GM23248 (cell line): ENCODE measurements around the gene MMP2. TPM values are rescaled to one million over a fixed set of nuclear protein-coding genes. Genes with fewer than 3 reads are reported as not detected.

Source experiments
- DNase-seq: peaks from one replicate; pipeline ENCODE4 v3.0.0-alpha.2; 2015
- H2AFZ ChIP-seq: fragments of 200-600 bp; sonication (generic); 2 replicates; pipeline ENCODE4 v1.6.1; 2016; ENCODE audit warnings: antibody characterized with exemption
- H3F3A ChIP-seq: fragments of 200-600 bp; sonication (generic); 2 replicates; pipeline ENCODE4 v1.6.1; 2016; ENCODE audit warnings: mild to moderate bottlenecking, antibody characterized with exemption, mixed run types; ENCODE audit not compliant: insufficient read depth
- H3K27ac ChIP-seq: fragments of 200-600 bp; sonication (generic); 2 replicates; pipeline ENCODE4 v1.5.1; 2016; ENCODE audit warnings: mild to moderate bottlenecking
- H3K27me3 ChIP-seq: fragments of 200-600 bp; sonication (generic); replicated peaks from 2 replicates; pipeline ENCODE4 v1.6.1; 2016; ENCODE audit warnings: mild to moderate bottlenecking; ENCODE audit not compliant: insufficient read depth
- H3K36me3 ChIP-seq: fragments of 200-600 bp; sonication (generic); 2 replicates; pipeline ENCODE4 v1.6.1; 2016; ENCODE audit warnings: low read depth, mild to moderate bottlenecking
- H3K4me1 ChIP-seq: fragments of 200-600 bp; sonication (generic); 2 replicates; pipeline ENCODE4 v1.6.1; 2016; ENCODE audit warnings: mild to moderate bottlenecking; ENCODE audit not compliant: insufficient read depth
- H3K4me2 ChIP-seq: fragments of 200-600 bp; sonication (generic); one replicate; pipeline ENCODE4 v1.6.1; 2016; ENCODE audit warnings: mild to moderate bottlenecking; ENCODE audit not compliant: unreplicated experiment
- H3K4me3 ChIP-seq: fragments of 200-600 bp; sonication (generic); 2 replicates; pipeline ENCODE4 v1.5.1; 2016; ENCODE audit warnings: mild to moderate bottlenecking
- H3K79me2 ChIP-seq: fragments of 200-600 bp; sonication (generic); 2 replicates; pipeline ENCODE4 v1.6.1; 2016; ENCODE audit warnings: mild to moderate bottlenecking; ENCODE audit not compliant: insufficient read depth
- H3K9ac ChIP-seq: fragments of 200-600 bp; sonication (generic); 2 replicates; pipeline ENCODE4 v1.6.1; 2016; ENCODE audit warnings: mild to moderate bottlenecking
- H3K9me2 ChIP-seq: fragments of 200-600 bp; sonication (generic); 2 replicates; pipeline ENCODE4 v1.6.1; 2016; ENCODE audit warnings: mixed run types, mild to moderate bottlenecking, moderate library complexity; ENCODE audit not compliant: insufficient read depth
- H3K9me3 ChIP-seq: fragments of 200-600 bp; sonication (generic); one replicate; pipeline ENCODE4 v1.6.1; 2017; ENCODE audit warnings: low read depth
- H4K20me1 ChIP-seq: fragments of 200-600 bp; sonication (generic); 2 replicates; pipeline ENCODE4 v1.6.0; 2016; ENCODE audit not compliant: insufficient read depth
- EZH2 ChIP-seq: fragments of 200-600 bp; sonication (generic); IDR thresholded peaks from 2 replicates; pipeline ENCODE4 v1.6.1; 2018; ENCODE audit warnings: antibody characterized with exemption, mild to moderate bottlenecking; ENCODE audit not compliant: insufficient read depth, poor library complexity, severe bottlenecking
- EZH2phosphoT487 ChIP-seq: fragments of 200-600 bp; sonication (generic); IDR thresholded peaks from 2 replicates; pipeline ENCODE4 v1.6.1; 2018; ENCODE audit warnings: antibody characterized with exemption, moderate library complexity, mild to moderate bottlenecking, low read depth; ENCODE audit not compliant: insufficient read depth
- WGBS, 2 experiments: methylation state at CpG; one replicate each; pipeline ENCODE4 v1.1.6; 2015 to 2017; ENCODE audit warnings: low lambda C conversion rate in 2 of 2, low coverage in 1 of 2; ENCODE audit errors: missing lambda C conversion rate in 2 of 2; 5-methylcytosine and 5-hydroxymethylcytosine counted together
- in situ Hi-C: fragments of 300-500 bp; cut with MboI; formaldehyde crosslinking; loops from 2 replicates; pipeline ENCODE4 v1.15.0; 2020
- polyA plus RNA-seq: library from polyadenylated mRNA; unstranded; fragments of >200 nt; fragmentation: Nextera tagmentation; extraction: Ambion mirVana; gene quantifications from 2 replicates; pipeline ENCODE4 v1.2.1, GENCODE V29; 2016
- total RNA-seq: library from RNA; depleted of rRNA; stranded (reverse); fragments of >200 nt; shearing (Covaris generic); gene quantifications from 2 replicates; pipeline ENCODE4 v1.2.3, GENCODE V29; 2014

The MMP2 gene
- total and polyA plus RNA-seq, 2 experiments from 2014 or later, result 1,299 to 1,484 TPM

DNA sequence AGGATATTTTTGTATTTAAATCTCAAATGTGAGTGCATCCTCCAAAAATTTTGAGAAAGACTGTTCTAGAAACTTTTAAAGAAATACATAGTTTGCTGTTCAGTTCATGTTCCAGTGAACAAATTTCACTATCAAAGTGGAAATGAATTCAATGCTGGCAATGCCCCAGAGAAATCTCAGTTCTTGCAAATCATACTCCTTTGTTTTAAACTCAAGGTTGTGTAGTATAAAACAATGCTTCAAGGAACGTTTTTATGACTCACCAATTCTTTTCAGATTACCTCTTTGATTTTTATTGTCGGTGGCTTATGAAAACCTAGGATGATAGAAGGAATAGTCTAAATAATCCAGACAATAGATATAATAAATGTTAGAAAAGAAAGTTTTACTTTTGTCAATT, 47.4 kb downstream of the MMP2 start:
- no peaks in the 10 kb centered on the region for H4K20me1 ChIP-seq
- H3K4me2 ChIP-seq, result no peak overlapping the region
- no peak overlapping the region for H3K27ac ChIP-seq
- WGBS, 2 experiments, result 61 to 69% methylated on average over 2 of the region's 2 CpGs
- no peak overlapping the region for H3K9ac ChIP-seq
- H3K79me2 ChIP-seq, result no peaks in the 10 kb centered on the region
- H3K36me3 ChIP-seq, result no peaks in the 10 kb centered on the region; the same call in 1 of the 2 replicates
- no peaks in the 10 kb centered on the region for H3K9me2 ChIP-seq
- no peaks in the 10 kb centered on the region for H3K9me3 ChIP-seq
- peaks cover 7% of the 10 kb centered on the region; the same call in 1 of the 2 replicates for H3F3A ChIP-seq
- TF ChIP-seq EZH2 (no peak), EZH2phosphoT487 (no peak)
- no peaks in the 10 kb centered on the region for H3K27me3 ChIP-seq
- H3K4me3 ChIP-seq, result no peak overlapping the region
- no peaks in the 10 kb centered on the region for H3K4me1 ChIP-seq
- no peak overlapping the region for H2AFZ ChIP-seq
- peak; percentile 26 for DNase-seq
- in situ Hi-C loops, result no loop called here

DNA sequence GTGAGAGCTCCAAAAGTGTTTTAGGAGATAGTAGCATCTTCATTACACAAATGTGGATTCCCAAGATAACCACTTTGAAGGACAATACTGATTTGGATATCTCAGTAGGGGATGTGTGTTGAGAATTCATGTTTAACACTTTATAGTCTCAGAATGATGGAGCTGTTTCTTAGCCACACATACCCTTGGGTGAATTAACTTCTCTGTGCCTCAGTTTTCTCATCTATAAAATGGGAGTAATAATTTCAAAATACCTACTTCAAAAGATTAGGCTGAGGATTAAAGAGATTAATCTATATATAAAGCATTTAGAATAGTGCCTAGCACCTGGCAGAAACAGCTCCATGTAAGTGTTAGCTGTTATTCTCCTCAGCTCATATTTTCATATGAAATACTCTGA, 48.9 kb downstream of the MMP2 start:
- Histone ChIP-seq H3K9me3 (no peaks in the 10 kb centered on the region), H3K4me1 (peaks cover 5% of the 10 kb centered on the region; the same call in 1 of the 2 replicates), H3K9ac (no peak overlapping the region), H3K36me3 (no peaks in the 10 kb centered on the region; the same call in 1 of the 2 replicates), H4K20me1 (no peaks in the 10 kb centered on the region), H3K4me2 (no peak overlapping the region), H3K79me2 (no peaks in the 10 kb centered on the region), H2AFZ (no peak overlapping the region), H3K27me3 (no peaks in the 10 kb centered on the region), H3K4me3 (no peak overlapping the region), H3K27ac (no peak overlapping the region), H3K9me2 (no peaks in the 10 kb centered on the region), H3F3A (peaks cover 6% of the 10 kb centered on the region; the same call in 1 of the 2 replicates)
- no peak for DNase-seq
- in situ Hi-C loops, result no loop called here
- no peak for TF ChIP-seq EZH2
- no peak for TF ChIP-seq EZH2phosphoT487

DNA sequence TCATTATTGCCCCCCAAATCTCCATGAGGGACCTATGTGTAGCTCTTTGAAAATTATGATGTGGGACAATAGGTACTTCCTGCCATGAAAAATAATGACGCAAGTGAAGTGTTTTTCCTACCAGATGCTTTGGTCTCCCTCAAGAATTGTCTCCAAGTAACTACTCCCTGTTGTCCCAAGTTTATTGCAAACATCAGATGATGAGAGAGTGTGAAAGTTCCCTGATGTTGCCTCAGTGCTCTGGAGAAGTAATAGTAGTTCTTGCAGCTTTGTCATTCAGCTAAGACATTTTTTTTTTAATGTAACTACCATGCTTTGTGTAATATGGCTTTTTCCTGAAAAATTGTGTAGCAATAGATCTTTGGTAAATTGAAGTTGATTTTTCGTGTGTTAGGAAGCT, 50.0 kb downstream of the MMP2 start:
- Histone ChIP-seq H3K27me3 (no peaks in the 10 kb centered on the region), H4K20me1 (no peaks in the 10 kb centered on the region), H3K4me2 (no peak overlapping the region), H3K9me3 (no peaks in the 10 kb centered on the region), H3K4me3 (no peak overlapping the region), H2AFZ (no peak overlapping the region), H3K9ac (no peak overlapping the region), H3K27ac (no peak overlapping the region), H3F3A (peaks cover 6% of the 10 kb centered on the region; the same call in 1 of the 2 replicates), H3K36me3 (no peaks in the 10 kb centered on the region; the same call in 1 of the 2 replicates), H3K79me2 (no peaks in the 10 kb centered on the region), H3K9me2 (no peaks in the 10 kb centered on the region), H3K4me1 (peaks cover 5% of the 10 kb centered on the region; the same call in 1 of the 2 replicates)
- in situ Hi-C loops, result no loop called here
- DNase-seq, result no peak
- WGBS, 2 experiments, result 88 to 92% methylated on average over 2 of the region's 2 CpGs
- TF ChIP-seq EZH2phosphoT487 (no peak), EZH2 (no peak)

DNA sequence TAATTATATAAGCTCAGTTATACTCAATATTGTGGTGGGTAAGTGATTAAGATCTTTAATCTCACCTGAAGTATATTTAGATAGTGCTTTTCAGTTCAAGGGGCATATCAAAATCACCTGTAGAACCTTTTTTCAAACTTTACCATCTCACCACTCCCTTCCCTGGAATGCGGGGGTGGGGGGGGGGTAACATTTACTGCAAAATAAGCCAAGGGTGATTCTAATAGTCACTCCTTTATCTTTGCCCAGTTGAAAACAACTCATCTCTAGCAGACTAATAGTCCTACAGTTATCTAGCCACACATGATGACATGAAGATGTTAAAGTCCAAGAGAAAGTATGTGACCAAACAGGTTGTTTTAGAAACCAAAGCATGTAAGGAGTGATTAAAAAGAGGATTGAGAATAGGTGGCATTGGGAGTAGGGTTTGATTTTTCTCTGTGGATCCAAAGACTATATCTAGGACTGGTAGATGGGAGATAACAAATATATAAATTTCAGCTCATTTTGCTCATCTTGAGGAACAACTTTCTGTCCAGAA, 51.4 kb downstream of the MMP2 start:
- 95 to 97% methylated on average over 1 of the region's 1 CpG for WGBS, 2 experiments
- Histone ChIP-seq H3K4me2 (no peak overlapping the region), H3K4me3 (no peak overlapping the region), H3K36me3 (no peaks in the 10 kb centered on the region; the same call in 1 of the 2 replicates), H3K9ac (no peak overlapping the region), H3K4me1 (peaks cover 5% of the 10 kb centered on the region; the same call in 1 of the 2 replicates), H3K9me2 (no peaks in the 10 kb centered on the region), H3K27ac (no peak overlapping the region), H3F3A (peaks cover 6% of the 10 kb centered on the region; the same call in 1 of the 2 replicates), H3K9me3 (no peaks in the 10 kb centered on the region), H2AFZ (no peak overlapping the region), H3K79me2 (no peaks in the 10 kb centered on the region), H3K27me3 (no peaks in the 10 kb centered on the region), H4K20me1 (no peaks in the 10 kb centered on the region)
- TF ChIP-seq EZH2phosphoT487, result no peak
- no peak for TF ChIP-seq EZH2
- in situ Hi-C loops, result no loop called here
- DNase-seq, result no peak

DNA sequence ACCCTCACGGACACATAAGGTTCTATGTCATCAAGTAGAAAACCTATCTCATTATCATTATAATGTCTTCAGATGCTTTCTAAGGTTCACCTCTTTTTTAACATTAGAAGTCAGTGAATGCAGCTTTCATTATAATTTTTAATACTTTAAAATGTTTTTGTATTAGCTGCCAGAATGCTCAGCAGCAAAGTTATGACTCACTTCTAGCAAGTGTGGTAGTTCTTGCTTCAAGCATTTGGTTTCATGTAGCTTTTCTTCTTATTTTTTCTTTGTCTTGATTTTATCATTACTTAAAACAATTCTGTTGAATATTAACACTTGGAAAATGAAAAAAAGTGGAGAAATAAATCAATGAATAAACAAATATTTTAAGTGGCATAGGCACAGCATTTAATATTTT, 53.2 kb downstream of the MMP2 start:
- H4K20me1 ChIP-seq, result no peaks in the 10 kb centered on the region
- H3K36me3 ChIP-seq, result no peaks in the 10 kb centered on the region; the same call in 1 of the 2 replicates
- DNase-seq, result peak; percentile 42
- no peak for TF ChIP-seq EZH2phosphoT487
- TF ChIP-seq EZH2, result no peak
- H3K79me2 ChIP-seq, result no peaks in the 10 kb centered on the region
- no peaks in the 10 kb centered on the region for H3K9me3 ChIP-seq
- no peaks in the 10 kb centered on the region for H3K27me3 ChIP-seq
- no peak overlapping the region for H2AFZ ChIP-seq
- no peak overlapping the region for H3K4me2 ChIP-seq
- no peak overlapping the region for H3K4me3 ChIP-seq
- WGBS, 2 experiments, result 79 to 83% methylated on average over 1 of the region's 1 CpG
- no peak overlapping the region for H3K9ac ChIP-seq
- H3K4me1 ChIP-seq, result peaks cover 5% of the 10 kb centered on the region; the same call in 1 of the 2 replicates
- no peak overlapping the region for H3K27ac ChIP-seq
- H3F3A ChIP-seq, result no peaks in the 10 kb centered on the region
- in situ Hi-C loops, result no loop called here
- H3K9me2 ChIP-seq, result no peaks in the 10 kb centered on the region
